Endothelial cell of umbilical vein (primary cell): ENCODE results near the gene TRIM52.
A peak's percentile ranks its signal among the peaks of the same experiment; 100 is the strongest.

Source experiments
- CTCF ChIP-seq, 2 donors: IDR thresholded peaks; 1 replicate in 1 of 2; 2 replicates in 1 of 2; pipeline ENCODE4 v1.5.1; 2011; ENCODE audit warnings: low read length in 2 of 2, mild to moderate bottlenecking in 2 of 2, moderate library complexity in 2 of 2, control low read depth in 1 of 2, inconsistent platforms in 1 of 2, low read depth in 1 of 2; ENCODE audit not compliant: insufficient read depth in 1 of 2; ENCODE audit errors: extremely low read depth in 1 of 2
- EZH2 ChIP-seq: IDR thresholded peaks from 2 replicates; pipeline ENCODE4 v1.6.1; 2012; ENCODE audit warnings: borderline replicate concordance, low read depth, mild to moderate bottlenecking, moderate library complexity, low read length, inconsistent platforms; ENCODE audit not compliant: severe bottlenecking
- FOS ChIP-seq: IDR thresholded peaks from 2 replicates; pipeline ENCODE4 v1.6.1; 2011; ENCODE audit warnings: mild to moderate bottlenecking, low read length, moderate library complexity, borderline replicate concordance; ENCODE audit not compliant: insufficient read depth
- JUN ChIP-seq: IDR thresholded peaks from 2 replicates; pipeline ENCODE4 v1.6.1; 2011; ENCODE audit warnings: borderline replicate concordance, low read depth; ENCODE audit not compliant: insufficient read length, insufficient read depth
- POLR2A ChIP-seq: IDR thresholded peaks from 2 replicates; pipeline ENCODE4 v1.6.1; 2012; ENCODE audit warnings: low read depth, mild to moderate bottlenecking, control low read depth, low read length
- POLR2AphosphoS5 ChIP-seq: IDR thresholded peaks from 2 replicates; pipeline ENCODE4 v1.6.1; 2012; ENCODE audit warnings: low read depth, mild to moderate bottlenecking, control low read depth, low read length, moderate library complexity; ENCODE audit not compliant: insufficient read depth

- TF ChIP-seq EZH2: no peak
- no peak for TF ChIP-seq CTCF (IDR thresholded peaks at IDR 0.05; ENCODE audit: extremely low read depth in 1 of 2, insufficient read depth in 1 of 2, low read depth in 1 of 2, low read length in 2 of 2)
- peak; percentile 76 for TF ChIP-seq POLR2A
- TF ChIP-seq POLR2AphosphoS5: peak; percentile 63
- TF ChIP-seq JUN: no peak
- no peak for TF ChIP-seq FOS
These were observed 542 bp upstream of the TRIM52 start for GRCh38 chr5:181261320-181262049.
